IMR-90 (cell line): ENCODE data around the gene DAPK1. TPM values are rescaled to one million over a fixed set of nuclear protein-coding genes. Genes with fewer than 3 reads are reported as not detected.

Source experiments
- ATAC-seq: fragments of 200-7000 bp; cut with Tn5 transposase; 2 replicates; pipeline ENCODE4 v1.9.1; 2020; ENCODE audit warnings: low read depth, mild to moderate bottlenecking, moderate library complexity
- BruUV-seq: library from RNA; stranded (reverse); fragments of 400-500 nt; replicated peaks from 2 replicates; lab custom pipeline; 2021; lab: Mats Ljungman, UMichigan
- CTCF ChIA-PET: fragments of 300-600 bp; formaldehyde crosslinking; extraction: SDS; loops from one replicate; lab custom pipeline; 2021; ENCODE audit warnings: antibody characterized with exemption; lab: Yijun Ruan, JAX
- POLR2A ChIA-PET: fragments of 300-600 bp; sonication (Branson Sonifier 250); formaldehyde crosslinking; loops from one replicate; lab custom pipeline; 2022; ENCODE audit warnings: antibody characterized with exemption; ENCODE audit not compliant: unreplicated experiment; lab: Charles Lee
- DNase-seq: peaks from one replicate; pipeline ENCODE4 v3.0.0; 2013
- H2AFZ ChIP-seq: replicated peaks from 2 replicates; pipeline ENCODE3; 2013; ENCODE audit warnings: low read length, mild to moderate bottlenecking; ENCODE audit not compliant: poor library complexity
- H2AK5ac ChIP-seq: 2 replicates; pipeline ENCODE4 v1.6.1; 2013; ENCODE audit warnings: low read depth, low read length, inconsistent platforms
- H2AK9ac ChIP-seq: replicated peaks from 2 replicates; pipeline ENCODE3; 2013; ENCODE audit warnings: mild to moderate bottlenecking, low read depth, low read length, moderate library complexity; ENCODE audit not compliant: poor library complexity
- H2BK120ac ChIP-seq: 2 replicates; pipeline ENCODE4 v1.6.1; 2013; ENCODE audit warnings: low read depth, low read length, inconsistent platforms
- H2BK15ac ChIP-seq: 3 replicates; pipeline ENCODE4 v1.6.1; 2013; ENCODE audit warnings: low read depth, low read length, inconsistent platforms
- H2BK20ac ChIP-seq: 2 replicates; pipeline ENCODE4 v1.6.1; 2013; ENCODE audit warnings: low read depth, mild to moderate bottlenecking, inconsistent platforms, low read length, moderate library complexity
- H2BK5ac ChIP-seq: 2 replicates; pipeline ENCODE4 v1.6.1; 2013; ENCODE audit warnings: mild to moderate bottlenecking, low read depth, low read length, inconsistent platforms; ENCODE audit not compliant: poor library complexity, severe bottlenecking
- H3K14ac ChIP-seq: replicated peaks from 2 replicates; pipeline ENCODE4 v1.6.1; 2013; ENCODE audit warnings: low read depth, low read length, inconsistent platforms
- H3K18ac ChIP-seq: 2 replicates; pipeline ENCODE4 v1.6.1; 2013; ENCODE audit warnings: low read depth, low read length, control low read depth
- H3K23ac ChIP-seq: 2 replicates; pipeline ENCODE4 v1.6.1; 2013; ENCODE audit warnings: low read depth, low read length, inconsistent platforms
- H3K27ac ChIP-seq: 2 replicates; pipeline ENCODE4 v1.5.1; 2013; ENCODE audit warnings: mild to moderate bottlenecking, control low read depth, low read length; ENCODE audit not compliant: insufficient read depth
- H3K27me3 ChIP-seq: 2 replicates; pipeline ENCODE4 v1.6.1; 2013; ENCODE audit warnings: low read length; ENCODE audit not compliant: control insufficient read depth, insufficient read depth
- H3K36me3 ChIP-seq: 2 replicates; pipeline ENCODE4 v1.6.1; 2013; ENCODE audit warnings: low read length, mixed read lengths; ENCODE audit not compliant: control insufficient read depth, insufficient read depth
- H3K4ac ChIP-seq: 2 replicates; pipeline ENCODE4 v1.6.1; 2013; ENCODE audit warnings: low read depth, low read length, inconsistent platforms
- H3K4me1 ChIP-seq: 2 replicates; pipeline ENCODE4 v1.6.1; 2013; ENCODE audit warnings: low read length, mixed read lengths; ENCODE audit not compliant: control insufficient read depth, insufficient read depth
- H3K4me2 ChIP-seq: 2 replicates; pipeline ENCODE4 v1.6.1; 2013; ENCODE audit warnings: low read depth, mild to moderate bottlenecking, control low read depth, low read length, moderate library complexity
- H3K4me3 ChIP-seq: 2 replicates; pipeline ENCODE4 v1.5.1; 2013; ENCODE audit warnings: low read depth, mild to moderate bottlenecking, control low read depth, low read length, moderate library complexity; ENCODE audit not compliant: insufficient read depth
- H3K56ac ChIP-seq: 2 replicates; pipeline ENCODE4 v1.6.1; 2013; ENCODE audit warnings: low read length, inconsistent platforms; ENCODE audit not compliant: insufficient read depth; ENCODE audit errors: extremely low read depth
- H3K79me1 ChIP-seq, 2 experiments: 2 replicates each; pipeline ENCODE4 v1.6.1; 2013; ENCODE audit warnings: low read length in 2 of 2, inconsistent platforms in 1 of 2, low read depth in 1 of 2
- H3K9ac ChIP-seq: 2 replicates; pipeline ENCODE4 v1.6.1; 2013; ENCODE audit warnings: low read depth, low read length, control low read depth
- H3K9me1 ChIP-seq: 2 replicates; pipeline ENCODE4 v1.6.1; 2013; ENCODE audit warnings: low read length, inconsistent platforms; ENCODE audit not compliant: insufficient read depth
- H3K9me3 ChIP-seq: 2 replicates; pipeline ENCODE4 v1.6.1; 2013; ENCODE audit warnings: low read length; ENCODE audit not compliant: control insufficient read depth, insufficient read depth
- H4K20me1 ChIP-seq: 2 replicates; pipeline ENCODE4 v1.6.1; 2013; ENCODE audit warnings: low read length, inconsistent platforms; ENCODE audit not compliant: insufficient read depth
- H4K5ac ChIP-seq: 2 replicates; pipeline ENCODE4 v1.6.1; 2013; ENCODE audit warnings: mild to moderate bottlenecking, low read depth, low read length, control low read depth
- H4K8ac ChIP-seq, 2 experiments: 2 replicates each; pipeline ENCODE4 v1.6.1; 2013; ENCODE audit warnings: low read depth in 2 of 2, low read length in 2 of 2, control low read depth in 1 of 2, inconsistent platforms in 1 of 2
- H4K91ac ChIP-seq: 2 replicates; pipeline ENCODE4 v1.6.1; 2013; ENCODE audit warnings: low read depth, low read length, inconsistent platforms; ENCODE audit not compliant: insufficient read depth
- CEBPB ChIP-seq: IDR thresholded peaks from 2 replicates; pipeline ENCODE4 v1.6.1; 2012; ENCODE audit warnings: low read depth, low read length, improper control_type of control experiment
- CHD1 ChIP-seq: IDR thresholded peaks from 2 replicates; pipeline ENCODE4 v1.6.1; 2012; ENCODE audit warnings: low read depth, low read length, improper control_type of control experiment
- FOS ChIP-seq: fragments of 150-350 bp; IDR thresholded peaks from 2 replicates; pipeline ENCODE4 v1.6.1; 2016; ENCODE audit warnings: low read depth, low read length
- MAFK ChIP-seq: IDR thresholded peaks from 2 replicates; pipeline ENCODE4 v1.6.1; 2012; ENCODE audit warnings: low read depth, low read length, improper control_type of control experiment
- MXI1 ChIP-seq: IDR thresholded peaks from 2 replicates; pipeline ENCODE4 v1.6.1; 2012; ENCODE audit warnings: low read depth, mild to moderate bottlenecking, low read length, moderate library complexity, borderline replicate concordance
- NFE2L2 ChIP-seq: fragments of 150-350 bp; IDR thresholded peaks from 2 replicates; pipeline ENCODE4 v1.6.1; 2016; ENCODE audit warnings: low read depth, mild to moderate bottlenecking, low read length
- POLR2A ChIP-seq: IDR thresholded peaks from 2 replicates; pipeline ENCODE4 v1.6.1; 2012; ENCODE audit warnings: mild to moderate bottlenecking, low read depth, low read length
- RAD21 ChIP-seq: IDR thresholded peaks from 2 replicates; pipeline ENCODE4 v1.6.1; 2012; ENCODE audit warnings: low read length, improper control_type of control experiment
- RCOR1 ChIP-seq: IDR thresholded peaks from 2 replicates; pipeline ENCODE4 v1.6.1; 2012; ENCODE audit warnings: mild to moderate bottlenecking, low read length, improper control_type of control experiment; ENCODE audit not compliant: insufficient replicate concordance
- RFX5 ChIP-seq: IDR thresholded peaks from 2 replicates; pipeline ENCODE4 v1.8.0; 2012; ENCODE audit warnings: low read depth, mild to moderate bottlenecking, low read length, moderate library complexity
- WGBS, 2 experiments: methylation state at CpG; one replicate each; pipeline versions ENCODE4 v1.1.5 to v1.1.7; 2013; ENCODE audit warnings: missing lambda C conversion rate in 2 of 2; ENCODE audit not compliant: insufficient read length in 1 of 2; ENCODE audit errors: extremely low coverage in 2 of 2; 5-methylcytosine and 5-hydroxymethylcytosine counted together
- dilution Hi-C: fragments of 300-500 bp; cut with HindIII; formaldehyde crosslinking; loops from one replicate; pipeline ENCODE4 v1.14.3; 2018; ENCODE audit warnings: low sequenced_read_pairs; ENCODE audit not compliant: unreplicated experiment
- in situ Hi-C: fragments of 300-500 bp; cut with MboI; formaldehyde crosslinking; loops from 3 replicates; pipeline ENCODE4 v1.14.3; 2019; ENCODE audit warnings: low sequenced_read_pairs, inconsistent platforms, mixed read lengths
- intact Hi-C: fragments of 100-400 bp; cut with micrococcal nuclease; formaldehyde crosslinking; loops from 2 replicates; pipeline ENCODE4 v1.10.0; 2022
- polyA plus RNA-seq, 3 experiments: library from polyadenylated mRNA; depleted of rRNA; stranded (reverse); fragments of >200 nt; gene quantifications; 2 replicates each; pipeline ENCODE4 v1.2.3, GENCODE V29; 2012; ENCODE audit warnings: low replicate concordance in 1 of 3
- total RNA-seq: library from RNA; depleted of rRNA; stranded (reverse); fragments of >200 nt; gene quantifications from 2 replicates; pipeline ENCODE4 v1.2.3, GENCODE V29; 2012
- TF ChIP-seq, protein P1 (sequence below): fragments of 150-350 bp; IDR thresholded peaks from 2 replicates; pipeline ENCODE4 v1.6.1; 2017; ENCODE audit warnings: mild to moderate bottlenecking, antibody characterized with exemption, low read length, low read depth
- TF ChIP-seq, protein P2 (sequence below): conservative IDR thresholded peaks from 2 replicates; pipeline ENCODE4 v1.5.1; 2012; ENCODE audit warnings: mild to moderate bottlenecking, low read depth, low read length, improper control_type of control experiment
- TF ChIP-seq, protein P3 (sequence below): fragments of 150-350 bp; IDR thresholded peaks from 2 replicates; pipeline ENCODE4 v1.6.1; 2016; ENCODE audit warnings: low read depth, mild to moderate bottlenecking, low read length, moderate library complexity, borderline replicate concordance

Gene DAPK1
- total and polyA plus RNA-seq, 2 of the 4 experiments (the other 2 are of a cell fraction) = under 0.01 to 0.03 TPM

DNA sequence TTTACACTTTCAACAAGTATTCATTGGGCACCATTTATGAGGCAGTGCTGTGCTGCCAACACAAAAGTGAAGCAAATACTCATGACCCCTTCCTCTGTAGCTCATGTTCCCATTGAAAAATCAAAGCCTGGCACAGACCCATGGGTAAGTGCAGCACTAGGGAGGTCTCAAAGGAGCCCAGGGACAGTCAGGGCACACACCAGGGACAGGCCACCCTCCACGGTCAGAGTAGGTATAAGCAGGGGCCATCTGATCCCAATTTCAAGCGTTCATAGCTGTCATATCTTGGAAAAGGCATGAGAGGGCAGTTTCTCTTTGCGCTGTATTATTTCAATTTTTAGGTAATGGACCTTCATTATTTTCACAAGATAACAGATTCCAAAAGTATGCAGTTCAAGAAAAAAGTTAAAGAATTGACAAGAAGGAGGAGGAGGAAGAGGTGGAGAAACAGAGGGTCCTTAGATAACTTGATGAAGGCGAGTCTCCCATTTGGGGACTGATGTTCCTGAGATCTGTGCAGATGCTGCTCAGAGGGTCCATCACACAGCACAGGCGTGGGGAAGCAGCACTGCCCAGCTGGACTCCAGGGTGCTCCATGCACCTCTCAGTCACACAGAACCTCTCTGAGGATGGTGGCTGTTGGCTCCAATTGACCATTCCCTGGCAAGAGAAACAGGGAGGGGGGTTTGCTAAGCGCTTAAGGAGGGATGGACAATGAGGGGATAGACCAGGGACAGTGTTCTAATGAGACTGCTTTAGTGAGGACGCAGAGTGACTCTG is 235.8 kb downstream of the DAPK1 start (continued):
- TF ChIP-seq, protein P1, sequence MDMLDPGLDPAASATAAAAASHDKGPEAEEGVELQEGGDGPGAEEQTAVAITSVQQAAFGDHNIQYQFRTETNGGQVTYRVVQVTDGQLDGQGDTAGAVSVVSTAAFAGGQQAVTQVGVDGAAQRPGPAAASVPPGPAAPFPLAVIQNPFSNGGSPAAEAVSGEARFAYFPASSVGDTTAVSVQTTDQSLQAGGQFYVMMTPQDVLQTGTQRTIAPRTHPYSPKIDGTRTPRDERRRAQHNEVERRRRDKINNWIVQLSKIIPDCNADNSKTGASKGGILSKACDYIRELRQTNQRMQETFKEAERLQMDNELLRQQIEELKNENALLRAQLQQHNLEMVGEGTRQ = no peak

DNA sequence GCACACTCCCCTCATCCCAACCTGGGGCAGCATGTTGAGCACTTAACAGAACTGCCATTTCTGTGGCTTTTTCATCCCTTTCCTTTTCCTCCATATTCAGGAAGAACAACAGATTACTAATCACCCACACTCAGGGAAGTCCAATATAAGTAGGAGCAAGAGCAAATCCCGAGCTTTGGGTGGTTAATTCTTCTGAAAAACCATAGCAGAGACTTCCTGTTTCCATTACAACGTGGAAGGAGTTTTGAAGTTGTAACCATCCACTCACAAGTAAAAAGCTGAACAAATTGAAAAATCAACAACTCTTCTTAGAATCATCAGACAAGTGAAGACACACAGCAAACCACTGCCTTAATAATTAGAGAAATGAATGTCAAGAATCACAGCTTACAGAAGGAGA is 236.4 kb downstream of the DAPK1 start:
- peaks cover 10% of the 10 kb centered on the region for H3K36me3 ChIP-seq
- no CpG with 5 or more reads among the region's 2 CpGs for whole genome bisulfite sequencing, 2 experiments
- no peaks in the 10 kb centered on the region; the same call in 1 of the 2 replicates for H3K27me3 ChIP-seq
- no peak overlapping the region for H4K8ac ChIP-seq
- CTCF ChIA-PET = no interaction called here
- no TSS peak for BruUV-seq
- H3K14ac ChIP-seq = no peak overlapping the region
- no peak overlapping the region for H3K23ac ChIP-seq
- no peaks in the 10 kb centered on the region for H4K20me1 ChIP-seq
- H3K27ac ChIP-seq = no peak overlapping the region
- no peak overlapping the region for H3K9ac ChIP-seq
- H2BK5ac ChIP-seq = no peak overlapping the region
- H2BK20ac ChIP-seq = no peak overlapping the region
- H4K91ac ChIP-seq = no peak overlapping the region
- no peak overlapping the region for H2BK120ac ChIP-seq
- no peak overlapping the region for H3K4me3 ChIP-seq
- no peak overlapping the region for H4K5ac ChIP-seq
- no peak overlapping the region for H3K4ac ChIP-seq
- POLR2A ChIA-PET = no interaction called here
- H3K4me1 ChIP-seq = no peaks in the 10 kb centered on the region
- DNase-seq (no peak), ATAC-seq (no peak)
- no peak overlapping the region for H3K4me2 ChIP-seq
- dilution Hi-C loops = no loop called here
- H2AK5ac ChIP-seq = no peak overlapping the region
- no peak overlapping the region for H2AFZ ChIP-seq
- no peak overlapping the region for H3K18ac ChIP-seq
- H3K9me3 ChIP-seq = no peaks in the 10 kb centered on the region
- no peak overlapping the region for H3K56ac ChIP-seq
- H3K9me1 ChIP-seq = no peaks in the 10 kb centered on the region
- peaks cover 0 to 3% of the 10 kb centered on the region in 2 experiments; a peak in 2 of 4 replicates for H3K79me1 ChIP-seq
- in situ Hi-C loops = no loop called here
- H2BK15ac ChIP-seq = no peak overlapping the region
- no peak overlapping the region for H2AK9ac ChIP-seq
- intact Hi-C loops = no loop called here
- TF ChIP-seq RCOR1 (no peak), CHD1 (no peak), CEBPB (no peak), MAFK (no peak), NFE2L2 (no peak), FOS (no peak), MXI1 (no peak), RFX5 (no peak), POLR2A (no peak), RAD21 (no peak)
- TF ChIP-seq, protein P2, sequence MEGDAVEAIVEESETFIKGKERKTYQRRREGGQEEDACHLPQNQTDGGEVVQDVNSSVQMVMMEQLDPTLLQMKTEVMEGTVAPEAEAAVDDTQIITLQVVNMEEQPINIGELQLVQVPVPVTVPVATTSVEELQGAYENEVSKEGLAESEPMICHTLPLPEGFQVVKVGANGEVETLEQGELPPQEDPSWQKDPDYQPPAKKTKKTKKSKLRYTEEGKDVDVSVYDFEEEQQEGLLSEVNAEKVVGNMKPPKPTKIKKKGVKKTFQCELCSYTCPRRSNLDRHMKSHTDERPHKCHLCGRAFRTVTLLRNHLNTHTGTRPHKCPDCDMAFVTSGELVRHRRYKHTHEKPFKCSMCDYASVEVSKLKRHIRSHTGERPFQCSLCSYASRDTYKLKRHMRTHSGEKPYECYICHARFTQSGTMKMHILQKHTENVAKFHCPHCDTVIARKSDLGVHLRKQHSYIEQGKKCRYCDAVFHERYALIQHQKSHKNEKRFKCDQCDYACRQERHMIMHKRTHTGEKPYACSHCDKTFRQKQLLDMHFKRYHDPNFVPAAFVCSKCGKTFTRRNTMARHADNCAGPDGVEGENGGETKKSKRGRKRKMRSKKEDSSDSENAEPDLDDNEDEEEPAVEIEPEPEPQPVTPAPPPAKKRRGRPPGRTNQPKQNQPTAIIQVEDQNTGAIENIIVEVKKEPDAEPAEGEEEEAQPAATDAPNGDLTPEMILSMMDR = no peak
- TF ChIP-seq, protein P3, sequence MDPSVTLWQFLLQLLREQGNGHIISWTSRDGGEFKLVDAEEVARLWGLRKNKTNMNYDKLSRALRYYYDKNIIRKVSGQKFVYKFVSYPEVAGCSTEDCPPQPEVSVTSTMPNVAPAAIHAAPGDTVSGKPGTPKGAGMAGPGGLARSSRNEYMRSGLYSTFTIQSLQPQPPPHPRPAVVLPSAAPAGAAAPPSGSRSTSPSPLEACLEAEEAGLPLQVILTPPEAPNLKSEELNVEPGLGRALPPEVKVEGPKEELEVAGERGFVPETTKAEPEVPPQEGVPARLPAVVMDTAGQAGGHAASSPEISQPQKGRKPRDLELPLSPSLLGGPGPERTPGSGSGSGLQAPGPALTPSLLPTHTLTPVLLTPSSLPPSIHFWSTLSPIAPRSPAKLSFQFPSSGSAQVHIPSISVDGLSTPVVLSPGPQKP = no peak
